Kidney epithelial cell (primary cell): ENCODE data around the gene MCUR1. TPM values are rescaled to one million over a fixed set of nuclear protein-coding genes. Genes with fewer than 3 reads are reported as not detected.
"Not testable (repeated sequence)": the region's sequence is repeated elsewhere in the genome, so short reads cannot be mapped to it uniquely, and the experiment has no call there.

Experiments
- DNase-seq: peaks from one replicate; pipeline ENCODE4 v3.0.0-alpha.2; 2010; ENCODE audit warnings: low read depth
- H3K27me3 ChIP-seq: 2 replicates; pipeline ENCODE4 v1.6.0; 2011; ENCODE audit warnings: low read length; ENCODE audit not compliant: control insufficient read depth, insufficient read depth
- H3K36me3 ChIP-seq: 2 replicates; pipeline ENCODE4 v1.5.1; 2011; ENCODE audit warnings: low read length; ENCODE audit not compliant: control insufficient read depth, insufficient read depth
- H3K4me3 ChIP-seq: 2 replicates; pipeline ENCODE4 v1.5.1; 2011; ENCODE audit warnings: low read depth, mild to moderate bottlenecking, control low read depth, low read length
- total RNA-seq: library from RNA; depleted of rRNA; stranded (reverse); fragments of >200 nt; gene quantifications from 2 replicates; pipeline ENCODE4 v1.2.3, GENCODE V29; 2015
- TF ChIP-seq, protein P1 (sequence below): IDR thresholded peaks from 2 replicates; pipeline ENCODE4 v1.5.1; 2011; ENCODE audit warnings: mild to moderate bottlenecking, moderate library complexity, low read length, control low read depth, inconsistent platforms; ENCODE audit not compliant: insufficient read depth, poor library complexity, severe bottlenecking

Gene MCUR1
- total RNA-seq, 1 donor from 2014 or later, result 15.0 TPM

DNA sequence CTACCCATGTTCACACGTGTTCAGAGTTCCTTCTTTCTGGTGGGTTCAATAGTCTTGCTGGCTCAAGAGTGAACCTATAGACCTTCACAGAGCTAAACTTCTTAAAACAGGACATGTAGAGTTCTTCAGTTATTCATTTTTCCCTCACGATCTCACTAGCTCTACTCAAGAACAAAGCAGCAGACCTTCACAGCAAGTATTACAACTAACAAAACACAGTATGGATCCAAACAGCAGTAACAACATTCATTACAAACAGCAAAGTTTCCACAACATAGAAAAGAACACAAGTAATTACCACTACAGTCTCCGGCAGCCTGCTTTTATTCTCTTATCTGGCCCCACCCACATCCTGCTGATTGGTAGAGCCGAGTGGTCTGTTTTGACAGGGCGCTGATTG, 39.5 kb upstream of the MCUR1 start:
- H3K27me3 ChIP-seq, result no peaks in the 10 kb centered on the region
- H3K36me3 ChIP-seq, result no peaks in the 10 kb centered on the region
- no peak overlapping the region for H3K4me3 ChIP-seq
- TF ChIP-seq, protein P1, sequence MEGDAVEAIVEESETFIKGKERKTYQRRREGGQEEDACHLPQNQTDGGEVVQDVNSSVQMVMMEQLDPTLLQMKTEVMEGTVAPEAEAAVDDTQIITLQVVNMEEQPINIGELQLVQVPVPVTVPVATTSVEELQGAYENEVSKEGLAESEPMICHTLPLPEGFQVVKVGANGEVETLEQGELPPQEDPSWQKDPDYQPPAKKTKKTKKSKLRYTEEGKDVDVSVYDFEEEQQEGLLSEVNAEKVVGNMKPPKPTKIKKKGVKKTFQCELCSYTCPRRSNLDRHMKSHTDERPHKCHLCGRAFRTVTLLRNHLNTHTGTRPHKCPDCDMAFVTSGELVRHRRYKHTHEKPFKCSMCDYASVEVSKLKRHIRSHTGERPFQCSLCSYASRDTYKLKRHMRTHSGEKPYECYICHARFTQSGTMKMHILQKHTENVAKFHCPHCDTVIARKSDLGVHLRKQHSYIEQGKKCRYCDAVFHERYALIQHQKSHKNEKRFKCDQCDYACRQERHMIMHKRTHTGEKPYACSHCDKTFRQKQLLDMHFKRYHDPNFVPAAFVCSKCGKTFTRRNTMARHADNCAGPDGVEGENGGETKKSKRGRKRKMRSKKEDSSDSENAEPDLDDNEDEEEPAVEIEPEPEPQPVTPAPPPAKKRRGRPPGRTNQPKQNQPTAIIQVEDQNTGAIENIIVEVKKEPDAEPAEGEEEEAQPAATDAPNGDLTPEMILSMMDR, result no peak
- DNase-seq, result no peak

DNA sequence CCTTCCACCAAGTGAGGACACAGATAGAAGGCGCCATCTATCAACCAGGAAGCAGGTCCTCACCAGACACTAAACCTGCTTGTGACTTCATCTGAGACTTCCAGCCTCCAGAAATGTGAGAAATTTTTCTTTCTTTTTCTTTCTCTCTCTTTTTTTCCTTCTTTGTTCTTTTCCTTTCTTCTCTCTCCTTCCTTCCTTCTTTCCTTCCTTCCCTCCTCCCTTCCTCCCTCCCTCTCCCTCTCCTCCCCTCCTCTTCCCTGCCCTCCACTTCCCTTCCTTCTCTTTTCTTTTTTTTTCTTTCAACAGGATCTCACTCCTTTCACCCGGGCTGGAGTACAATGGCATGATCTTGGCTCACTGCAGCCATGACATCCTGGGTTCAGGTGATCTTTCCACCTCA, 37.4 kb upstream of the MCUR1 start:
- TF ChIP-seq, protein P1, result no peak
- Histone ChIP-seq H3K36me3 (no peaks in the 10 kb centered on the region), H3K4me3 (no peak overlapping the region), H3K27me3 (no peaks in the 10 kb centered on the region)
- no peak for DNase-seq

DNA sequence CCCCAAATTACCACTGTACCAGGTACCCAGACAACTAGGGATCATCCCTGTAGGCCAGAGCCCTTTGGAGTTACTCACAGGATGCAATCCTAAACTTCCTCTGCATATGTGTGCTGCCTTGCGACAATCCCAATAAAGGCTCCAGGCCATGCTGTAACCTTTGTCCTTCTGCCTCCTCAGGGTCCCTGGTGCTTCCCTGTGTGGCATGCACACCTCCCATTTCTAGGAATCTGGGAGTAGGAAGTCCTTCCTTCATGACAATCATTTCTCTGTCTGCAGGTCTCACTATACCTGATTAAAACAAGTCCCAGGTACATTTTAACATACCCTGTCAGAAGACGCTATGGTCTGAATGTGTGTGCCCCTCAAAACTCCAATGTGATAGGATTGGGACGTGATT, 37.0 kb upstream of the MCUR1 start:
- DNase-seq, result no peak
- TF ChIP-seq, protein P1, result no peak
- no peaks in the 10 kb centered on the region for H3K27me3 ChIP-seq
- H3K4me3 ChIP-seq, result no peak overlapping the region
- H3K36me3 ChIP-seq, result no peaks in the 10 kb centered on the region

DNA sequence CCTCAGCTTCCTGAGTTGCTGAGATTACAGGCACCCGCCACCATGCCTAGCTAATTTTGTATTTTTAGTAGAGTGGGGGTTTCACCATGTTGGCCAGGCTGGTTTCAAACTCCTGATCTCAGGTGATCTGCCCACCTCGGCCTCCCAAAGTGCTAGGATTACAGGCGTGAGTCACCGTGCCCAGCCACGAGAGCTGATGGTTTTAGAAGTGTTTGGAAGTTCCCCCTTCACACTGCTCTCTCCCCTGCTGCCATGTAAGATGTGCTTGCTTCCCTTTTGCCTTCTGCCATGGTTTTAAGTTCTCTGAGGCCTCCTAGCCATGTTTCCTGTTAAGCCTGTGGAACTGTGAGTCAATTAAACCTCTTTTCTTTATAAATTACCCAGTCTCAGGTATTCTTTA, 36.3 kb upstream of the MCUR1 start:
- H3K4me3 ChIP-seq, DNase-seq, H3K36me3 ChIP-seq, H3K27me3 ChIP-seq: not testable (repeated sequence)

DNA sequence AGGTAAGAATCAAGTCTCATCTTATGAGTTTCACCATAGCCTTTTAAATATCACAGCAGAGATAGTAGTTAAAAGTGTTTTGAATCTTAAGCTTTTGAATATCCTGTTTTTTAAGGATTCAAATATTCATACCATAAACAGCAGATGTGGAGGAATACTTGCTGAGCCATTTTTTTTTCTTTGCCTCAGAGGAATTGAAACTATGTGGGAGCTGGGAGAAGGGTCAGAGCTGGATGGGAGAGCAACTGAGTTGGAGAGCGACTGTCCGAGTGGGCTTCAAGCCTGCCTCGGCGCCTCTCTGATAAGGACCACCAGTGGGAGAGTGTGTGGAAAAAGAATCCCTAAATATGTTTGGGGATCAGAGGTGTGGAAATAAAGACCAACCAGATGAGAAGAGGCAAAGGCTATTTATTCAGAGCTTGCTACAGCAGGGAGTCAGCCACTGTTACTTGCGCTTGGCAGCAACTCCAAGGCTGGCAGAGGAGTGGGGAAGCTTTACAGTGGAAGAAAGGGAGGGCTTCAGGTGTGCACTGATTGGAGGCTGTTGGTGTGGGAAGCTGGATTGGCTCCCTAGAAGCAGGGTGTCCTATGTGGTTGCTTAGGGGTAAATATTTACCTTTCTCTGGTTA, 34.3 kb upstream of the MCUR1 start:
- Histone ChIP-seq H3K27me3 (no peaks in the 10 kb centered on the region), H3K36me3 (no peaks in the 10 kb centered on the region), H3K4me3 (no peak overlapping the region)
- TF ChIP-seq, protein P1, result no peak
- no peak for DNase-seq

DNA sequence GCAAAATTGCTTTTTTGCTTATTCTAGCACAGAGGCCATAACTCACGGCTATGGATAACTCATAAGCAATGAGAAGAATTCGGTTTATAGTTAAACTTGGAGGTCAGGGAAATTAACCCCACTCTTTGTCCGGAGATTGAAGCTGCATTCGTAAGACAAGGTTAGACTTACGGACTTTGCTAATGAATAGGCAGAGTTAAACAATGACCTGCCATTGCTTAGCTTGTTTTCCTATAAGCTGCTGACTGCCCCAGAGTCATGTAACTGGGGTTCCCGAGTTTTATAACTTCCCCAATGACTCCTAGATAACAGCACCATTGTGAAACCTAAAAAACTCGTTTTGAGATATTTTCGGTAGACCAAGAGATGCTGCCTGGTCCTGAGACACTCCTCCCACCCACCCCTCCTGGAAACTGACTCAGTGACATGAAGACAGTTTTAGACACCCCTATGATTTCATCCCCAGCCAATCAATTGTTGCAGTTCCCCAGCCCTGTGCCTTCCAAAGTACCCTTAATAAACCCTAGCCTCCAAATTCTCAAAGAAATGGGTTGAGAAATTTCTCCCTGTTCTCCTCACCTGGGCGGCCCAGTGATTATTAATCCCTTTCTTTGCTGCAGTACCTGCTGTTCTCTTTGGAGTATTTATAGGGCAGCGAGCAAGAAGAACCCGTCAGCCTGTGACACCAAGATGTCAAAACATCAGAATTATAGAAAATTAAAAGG, 33.1 kb upstream of the MCUR1 start:
- Histone ChIP-seq H3K27me3 (no peaks in the 10 kb centered on the region), H3K4me3 (no peak overlapping the region), H3K36me3 (no peaks in the 10 kb centered on the region)
- DNase-seq, result no peak
- TF ChIP-seq, protein P1, result no peak
